Epithelial cell of esophagus (primary cell): ENCODE measurements around the gene TPBGL.

Source experiments
- DNase-seq: peaks from one replicate; pipeline ENCODE4 v3.0.0; 2010; ENCODE audit warnings: low read depth
- H3K4me3 ChIP-seq: 2 replicates; pipeline ENCODE4 v1.5.1; 2011; ENCODE audit warnings: mild to moderate bottlenecking, low read length, control low read depth
- TF ChIP-seq, protein P1 (sequence below): IDR thresholded peaks from 2 replicates; pipeline ENCODE4 v1.5.1; 2011; ENCODE audit warnings: low read depth, mild to moderate bottlenecking, low read length, control low read depth, inconsistent platforms; ENCODE audit not compliant: insufficient read depth; ENCODE audit errors: missing control alignments

TPBGL gene, protein sequence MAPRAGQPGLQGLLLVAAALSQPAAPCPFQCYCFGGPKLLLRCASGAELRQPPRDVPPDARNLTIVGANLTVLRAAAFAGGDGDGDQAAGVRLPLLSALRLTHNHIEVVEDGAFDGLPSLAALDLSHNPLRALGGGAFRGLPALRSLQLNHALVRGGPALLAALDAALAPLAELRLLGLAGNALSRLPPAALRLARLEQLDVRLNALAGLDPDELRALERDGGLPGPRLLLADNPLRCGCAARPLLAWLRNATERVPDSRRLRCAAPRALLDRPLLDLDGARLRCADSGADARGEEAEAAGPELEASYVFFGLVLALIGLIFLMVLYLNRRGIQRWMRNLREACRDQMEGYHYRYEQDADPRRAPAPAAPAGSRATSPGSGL

DNA sequence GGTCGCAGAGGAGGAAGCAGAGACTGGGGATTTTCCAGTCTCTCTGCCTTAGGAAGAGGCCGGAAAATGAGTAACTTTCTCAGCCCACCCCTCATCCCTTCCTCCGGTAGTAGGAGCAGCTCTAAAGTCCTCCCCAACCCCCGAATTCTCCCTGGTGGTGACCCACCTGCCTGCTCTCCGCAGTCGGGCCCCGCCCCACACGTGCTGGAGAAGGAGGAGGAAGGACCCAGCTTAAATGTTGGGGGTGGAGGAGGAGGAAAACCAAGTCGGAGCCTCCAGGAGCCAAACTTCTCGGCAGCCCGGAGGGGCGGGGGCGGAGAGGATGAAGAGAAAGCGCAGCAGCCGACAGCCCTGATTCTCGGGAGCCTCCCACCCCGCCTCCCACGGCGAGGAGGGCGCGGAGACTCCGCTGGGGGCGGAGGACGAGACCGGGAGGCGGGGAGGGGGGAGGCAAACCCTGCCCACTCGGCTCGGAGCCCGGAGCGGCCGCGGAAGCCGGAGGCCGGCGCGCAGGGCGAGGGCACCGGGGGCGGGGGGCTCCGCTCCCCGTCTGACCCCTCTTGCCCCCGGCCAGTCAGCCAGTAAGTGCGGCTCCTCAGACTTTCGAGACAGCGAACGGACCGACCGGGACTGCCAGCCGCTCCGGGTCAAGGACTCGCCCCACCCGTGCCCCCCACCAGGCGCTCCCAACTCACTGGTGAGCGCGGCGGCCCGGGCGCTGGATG is at the start of gene TPBGL:
Gene TPBGL (plus strand): TSS at position 464 of the 725 bp plus-strand sequence. CDS start 276 bp downstream, outside the sequence.
- no peak for DNase-seq
- no peak within 1 kb of the TSS for H3K4me3 ChIP-seq
- TF ChIP-seq, protein P1, sequence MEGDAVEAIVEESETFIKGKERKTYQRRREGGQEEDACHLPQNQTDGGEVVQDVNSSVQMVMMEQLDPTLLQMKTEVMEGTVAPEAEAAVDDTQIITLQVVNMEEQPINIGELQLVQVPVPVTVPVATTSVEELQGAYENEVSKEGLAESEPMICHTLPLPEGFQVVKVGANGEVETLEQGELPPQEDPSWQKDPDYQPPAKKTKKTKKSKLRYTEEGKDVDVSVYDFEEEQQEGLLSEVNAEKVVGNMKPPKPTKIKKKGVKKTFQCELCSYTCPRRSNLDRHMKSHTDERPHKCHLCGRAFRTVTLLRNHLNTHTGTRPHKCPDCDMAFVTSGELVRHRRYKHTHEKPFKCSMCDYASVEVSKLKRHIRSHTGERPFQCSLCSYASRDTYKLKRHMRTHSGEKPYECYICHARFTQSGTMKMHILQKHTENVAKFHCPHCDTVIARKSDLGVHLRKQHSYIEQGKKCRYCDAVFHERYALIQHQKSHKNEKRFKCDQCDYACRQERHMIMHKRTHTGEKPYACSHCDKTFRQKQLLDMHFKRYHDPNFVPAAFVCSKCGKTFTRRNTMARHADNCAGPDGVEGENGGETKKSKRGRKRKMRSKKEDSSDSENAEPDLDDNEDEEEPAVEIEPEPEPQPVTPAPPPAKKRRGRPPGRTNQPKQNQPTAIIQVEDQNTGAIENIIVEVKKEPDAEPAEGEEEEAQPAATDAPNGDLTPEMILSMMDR = no peak

DNA sequence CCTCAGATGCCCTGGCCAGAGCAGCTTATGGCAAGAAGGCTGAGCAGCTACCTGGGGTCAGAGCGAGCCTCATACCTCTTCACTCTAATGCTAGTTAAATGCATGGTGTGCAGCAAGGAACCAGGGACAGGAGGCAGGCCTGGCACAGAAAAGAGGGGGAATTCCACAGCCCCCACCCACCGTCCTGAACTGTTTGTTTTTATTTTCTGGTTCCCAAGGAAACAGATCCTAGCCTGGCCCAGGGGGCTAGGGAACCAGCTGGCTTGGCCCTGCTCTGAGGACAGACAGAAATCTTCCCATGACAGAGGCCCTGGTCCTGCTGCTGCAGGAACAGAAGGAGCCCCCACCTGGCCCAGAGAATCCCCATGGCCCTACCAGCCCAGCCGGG is 49.2 kb upstream of the TPBGL start:
- TF ChIP-seq, protein P1 = no peak
- DNase-seq = no peak
- H3K4me3 ChIP-seq = no peak overlapping the region

DNA sequence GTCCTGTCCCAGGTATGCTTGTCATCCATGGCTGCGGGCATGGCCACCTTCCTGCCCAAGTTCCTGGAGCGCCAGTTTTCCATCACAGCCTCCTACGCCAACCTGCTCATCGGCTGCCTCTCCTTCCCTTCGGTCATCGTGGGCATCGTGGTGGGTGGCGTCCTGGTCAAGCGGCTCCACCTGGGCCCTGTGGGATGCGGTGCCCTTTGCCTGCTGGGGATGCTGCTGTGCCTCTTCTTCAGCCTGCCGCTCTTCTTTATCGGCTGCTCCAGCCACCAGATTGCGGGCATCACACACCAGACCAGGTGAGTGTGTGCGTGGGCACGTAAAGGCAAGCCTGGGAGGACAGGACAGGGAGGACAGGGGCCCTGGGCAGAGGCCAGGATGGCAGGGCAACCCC is 47.3 kb upstream of the TPBGL start:
- H3K4me3 ChIP-seq = no peak overlapping the region
- TF ChIP-seq, protein P1 = no peak
- no peak for DNase-seq

DNA sequence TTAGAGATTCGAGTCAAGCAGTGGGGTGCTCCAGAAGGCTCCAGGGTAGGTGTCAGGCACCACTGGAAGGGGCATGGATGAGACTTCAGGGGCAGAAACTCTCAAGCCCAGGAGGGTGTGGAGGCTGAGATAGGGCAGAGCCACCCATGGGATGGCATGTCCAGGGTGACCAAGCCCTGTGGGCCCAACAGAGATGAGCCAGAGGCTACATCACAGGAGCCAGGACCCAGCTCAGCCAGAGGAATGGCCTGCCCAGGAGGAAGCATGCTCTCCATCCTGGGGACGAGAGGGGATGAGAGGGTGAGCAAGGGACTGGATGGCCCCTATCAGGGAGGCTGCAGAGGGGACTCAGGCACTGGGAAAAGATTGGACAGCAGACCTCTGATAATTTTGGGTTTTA is 46.9 kb upstream of the TPBGL start:
- TF ChIP-seq, protein P1 = no peak
- no peak overlapping the region for H3K4me3 ChIP-seq
- no peak for DNase-seq

DNA sequence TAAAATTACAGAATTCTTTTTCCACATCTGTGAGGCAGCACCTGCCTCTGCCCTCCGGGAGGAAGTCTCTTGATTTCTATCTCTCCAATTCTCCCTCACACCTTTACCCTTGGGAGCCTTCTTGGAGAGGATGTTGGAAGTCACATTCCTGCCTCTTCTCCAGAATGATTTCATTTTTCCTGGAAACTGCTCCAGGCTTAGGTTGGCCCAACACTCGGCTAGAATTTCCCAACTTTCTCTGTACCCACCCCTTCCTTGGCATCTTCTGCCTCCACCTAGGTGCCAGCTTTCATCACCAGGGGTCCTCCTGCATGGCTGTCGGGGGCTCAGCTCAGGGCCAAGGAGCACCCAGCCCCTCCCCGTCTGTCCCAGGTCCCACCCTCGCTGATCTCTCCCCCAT is 46.4 kb upstream of the TPBGL start:
- TF ChIP-seq, protein P1 = no peak
- DNase-seq = no peak
- H3K4me3 ChIP-seq = no peak overlapping the region

DNA sequence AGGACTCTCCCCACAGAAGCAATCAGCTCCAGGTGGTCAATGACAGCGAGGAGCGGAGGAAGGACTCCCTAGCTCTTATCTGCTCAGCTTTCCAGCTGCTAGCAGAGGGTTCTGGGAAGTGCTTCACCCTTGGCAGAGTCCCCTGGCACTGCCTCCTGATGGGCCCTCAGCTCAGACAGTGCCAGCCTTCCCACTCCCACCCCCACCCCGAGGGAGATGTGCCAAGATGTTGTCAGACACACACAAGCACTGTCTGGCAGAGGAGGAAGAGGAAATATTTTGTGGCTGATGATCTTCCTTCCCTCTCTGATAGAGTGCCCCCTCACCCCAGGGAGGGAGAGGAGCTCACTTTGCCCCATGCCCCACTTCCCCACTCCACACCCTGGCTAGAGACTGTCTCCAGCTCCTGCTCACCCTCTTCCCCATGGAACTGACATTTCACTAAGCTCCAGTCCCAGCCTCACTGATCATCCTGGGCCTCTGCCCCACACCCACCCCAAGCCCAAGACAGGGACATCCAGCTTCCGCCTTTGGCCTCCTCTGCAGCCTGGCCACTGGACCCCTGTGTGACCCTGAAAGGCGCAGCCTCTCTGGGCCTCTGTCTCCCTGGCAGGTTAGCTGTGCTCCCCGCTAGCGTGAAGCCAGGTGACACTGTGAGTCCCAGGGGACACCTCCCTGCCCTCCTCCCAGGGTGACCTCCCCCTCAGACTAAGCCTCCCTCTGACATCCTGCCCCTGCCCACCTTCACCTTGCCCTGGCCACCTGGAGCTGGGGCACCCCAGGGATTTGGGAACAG is 45.2 kb upstream of the TPBGL start:
- DNase-seq = no peak
- TF ChIP-seq, protein P1 = no peak
- H3K4me3 ChIP-seq = no peak overlapping the region
